NCI-H1092 treated with DMSO at 0.1 percent for 48 hours (cell line): ENCODE data around the gene PRIMPOL.
"Not testable (repeated sequence)": the region's sequence is repeated elsewhere in the genome, so short reads cannot be mapped to it uniquely, and the experiment has no call there.

Source experiments
- DNase-seq: peaks from one replicate; lab custom pipeline; 2025; lab: John Stamatoyannopoulos, UW

The PRIMPOL gene

DNA sequence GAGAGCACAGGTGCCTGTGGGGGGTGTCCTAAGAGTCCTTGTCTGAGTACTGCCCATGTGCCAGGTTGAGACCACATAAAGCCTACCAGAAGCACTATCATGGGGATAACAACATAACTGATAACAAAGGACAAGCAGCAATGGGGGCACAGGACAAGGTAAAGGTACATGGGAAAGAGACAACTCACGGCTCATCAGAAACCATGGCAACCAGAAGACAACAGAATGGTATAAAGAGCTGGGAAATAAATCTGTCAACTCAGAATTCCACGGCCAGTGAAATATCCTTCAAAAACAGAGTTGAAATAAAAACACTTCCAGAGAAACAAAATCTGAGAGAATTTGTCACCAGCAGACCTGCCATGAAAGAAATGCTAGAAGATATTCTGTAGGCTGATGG is 64.3 kb downstream of the PRIMPOL start:
- DNase-seq, result no peak

DNA sequence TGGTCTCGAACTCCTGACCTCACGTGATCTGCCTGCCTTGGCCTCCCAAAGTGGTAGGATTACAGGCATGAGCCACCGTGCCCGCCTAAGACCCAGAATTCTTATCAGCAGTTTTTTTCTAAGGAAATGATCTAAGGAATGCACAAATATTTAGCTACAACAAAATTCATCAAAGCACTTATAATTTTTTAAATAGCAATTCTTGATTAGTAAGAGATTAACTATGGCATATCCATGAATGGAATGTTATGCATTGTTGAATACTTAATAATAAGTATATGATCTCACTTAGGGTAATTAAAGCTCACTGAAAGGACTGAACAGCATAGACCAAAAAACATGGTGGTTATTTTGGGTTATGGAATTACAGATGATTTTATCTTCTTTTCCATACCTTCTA is 66.0 kb downstream of the PRIMPOL start:
- DNase-seq, result no peak

DNA sequence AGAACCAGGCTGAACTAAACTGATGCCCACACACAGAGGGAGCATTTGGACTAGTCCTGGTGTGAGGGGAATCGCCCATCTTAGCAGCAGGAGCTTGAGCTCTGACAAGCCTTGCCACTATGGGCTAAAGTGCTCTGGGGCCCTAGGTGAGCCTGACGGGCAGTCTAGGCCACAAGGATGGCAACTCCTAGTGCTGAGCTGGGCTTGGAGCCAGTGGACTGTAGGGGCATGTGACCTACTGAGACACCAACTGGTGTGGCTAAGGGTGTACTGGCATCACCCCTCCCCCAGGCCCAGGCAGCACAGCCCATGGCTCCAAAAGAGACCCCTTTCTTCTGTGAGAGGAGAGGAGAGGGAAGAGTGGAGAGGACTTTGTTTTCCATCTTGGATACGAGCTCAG is 69.9 kb downstream of the PRIMPOL start:
- no peak for DNase-seq

DNA sequence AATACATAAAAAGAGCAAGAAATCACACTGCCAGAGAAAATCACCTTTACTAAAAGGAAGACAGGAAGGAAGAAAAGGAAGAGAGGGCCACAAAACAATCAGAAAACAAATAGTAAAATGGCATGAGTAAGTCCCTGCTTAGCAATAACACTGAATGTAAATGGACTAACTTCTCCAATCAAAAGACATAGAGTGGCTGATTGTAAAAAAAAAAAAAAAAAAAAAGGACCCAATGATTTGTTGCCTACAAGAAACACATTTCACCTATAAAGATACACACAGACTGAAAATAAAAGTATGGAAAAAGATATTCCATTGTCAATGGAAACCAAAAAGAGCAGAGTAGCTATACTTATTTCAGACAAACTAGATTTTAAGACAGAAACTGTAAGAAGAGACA is 71.7 kb downstream of the PRIMPOL start:
- DNase-seq, result no peak

DNA sequence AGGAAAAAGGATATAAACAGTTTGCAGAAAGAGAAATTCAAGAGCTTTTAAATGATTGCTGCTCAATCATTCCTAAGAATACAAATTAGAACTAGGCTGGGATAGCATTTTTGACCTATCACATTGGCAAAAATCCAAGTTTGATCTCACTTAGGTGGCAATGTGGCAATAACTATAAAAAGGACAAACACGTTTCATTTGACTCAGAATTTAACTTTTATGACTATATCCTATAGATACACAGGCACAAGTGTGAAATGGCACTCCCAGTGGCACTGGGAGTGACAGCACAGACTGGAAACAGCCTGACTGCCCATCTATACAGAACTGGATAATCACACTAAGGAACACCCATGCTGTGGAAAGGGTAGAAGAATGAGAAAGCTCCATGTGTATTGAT is 73.3 kb downstream of the PRIMPOL start:
- no peak for DNase-seq

DNA sequence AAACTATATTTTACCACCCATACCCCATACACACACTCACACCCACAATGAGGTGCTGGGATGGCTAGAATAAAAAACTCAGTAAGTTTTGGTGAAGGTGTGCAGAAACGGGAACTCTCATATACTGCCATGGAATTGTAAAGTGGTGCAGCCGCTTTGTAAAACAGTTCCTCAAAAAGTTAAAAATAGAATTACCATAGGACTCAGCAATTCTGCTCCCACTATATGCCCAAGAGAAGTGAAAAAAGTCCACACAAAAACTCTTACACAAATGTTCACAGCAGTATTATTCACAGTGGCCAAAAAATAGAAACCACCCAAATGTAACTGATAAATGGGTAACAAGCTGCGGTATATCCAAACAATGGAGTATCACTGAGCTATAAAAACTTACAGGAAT is 77.9 kb downstream of the PRIMPOL start:
- no peak for DNase-seq

DNA sequence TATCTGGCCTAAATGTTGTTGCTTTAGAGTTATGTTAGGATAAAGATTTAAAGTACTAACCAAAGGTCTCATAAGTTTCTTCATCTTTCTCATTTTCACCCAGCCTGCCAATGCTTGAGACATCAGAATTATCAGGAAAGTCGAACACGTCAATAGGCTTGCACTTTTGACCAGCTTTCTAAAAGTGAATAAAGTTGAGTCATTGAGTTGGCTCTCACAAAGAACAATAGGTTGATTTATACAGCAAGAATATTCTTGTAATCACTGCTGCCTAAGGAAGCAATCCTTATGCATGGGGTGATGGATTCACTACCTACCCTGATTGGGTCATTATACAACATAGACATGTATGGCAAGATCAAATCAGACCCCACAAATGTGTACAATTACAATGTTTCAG is 79.3 kb downstream of the PRIMPOL start:
- DNase-seq, result no peak

DNA sequence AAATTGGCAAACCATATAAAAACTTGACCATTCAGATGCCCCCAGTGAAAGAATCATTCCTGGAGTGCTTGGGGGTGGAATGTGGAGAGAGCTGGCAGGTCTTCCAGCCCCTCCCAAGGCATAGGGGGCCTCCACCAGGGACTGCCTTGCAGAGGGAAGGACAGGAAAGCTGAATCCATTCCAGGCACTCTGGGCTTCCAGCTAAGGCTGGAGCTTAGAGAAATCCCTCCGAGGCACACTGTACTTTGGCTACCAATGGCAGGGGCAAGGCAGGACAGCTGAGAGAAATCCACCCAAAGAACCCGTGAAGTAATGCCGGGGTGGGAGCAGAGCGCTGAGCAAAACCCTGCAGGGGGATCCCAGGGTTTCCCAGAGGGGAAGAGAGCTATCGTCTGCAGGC is 80.4 kb downstream of the PRIMPOL start:
- no peak for DNase-seq

DNA sequence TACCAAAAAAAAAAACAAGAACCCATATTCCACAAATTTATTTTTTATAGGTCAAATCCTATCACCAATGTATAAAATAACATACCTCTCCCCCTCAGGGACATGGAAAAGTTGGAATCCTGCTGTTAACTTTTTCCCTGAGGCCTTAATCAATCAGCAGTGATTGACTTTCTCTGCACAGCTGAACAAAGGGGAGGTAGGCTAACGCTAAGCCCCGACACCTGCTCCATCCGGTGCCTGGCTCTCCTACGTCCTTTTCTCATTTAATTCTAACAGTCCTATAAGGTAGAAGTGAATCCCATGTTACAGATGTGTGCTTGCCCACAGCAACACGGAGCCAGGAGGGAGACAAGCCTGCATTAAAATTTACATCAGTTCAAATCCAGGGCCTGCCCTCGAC is 81.5 kb downstream of the PRIMPOL start:
- no peak for DNase-seq

DNA sequence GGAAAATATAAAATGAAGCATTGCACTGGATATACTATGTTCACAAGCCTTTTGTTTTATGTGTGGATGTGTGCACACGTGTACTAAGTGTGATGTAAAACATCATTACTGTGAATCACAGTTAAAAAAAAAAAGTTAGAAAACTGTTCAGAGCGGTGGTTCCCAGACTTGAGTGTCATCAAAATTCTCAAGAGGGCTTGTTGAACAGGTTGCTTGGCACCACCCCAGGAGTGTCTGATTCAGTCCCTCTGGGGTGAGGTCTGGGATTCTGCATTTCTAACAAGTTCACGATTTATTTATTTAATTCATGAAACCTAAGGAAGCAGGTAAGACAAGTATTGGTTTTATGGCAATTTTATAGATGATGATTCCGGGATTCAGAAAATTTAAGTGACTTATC is 82.6 kb downstream of the PRIMPOL start:
- peak; percentile 38 for DNase-seq

DNA sequence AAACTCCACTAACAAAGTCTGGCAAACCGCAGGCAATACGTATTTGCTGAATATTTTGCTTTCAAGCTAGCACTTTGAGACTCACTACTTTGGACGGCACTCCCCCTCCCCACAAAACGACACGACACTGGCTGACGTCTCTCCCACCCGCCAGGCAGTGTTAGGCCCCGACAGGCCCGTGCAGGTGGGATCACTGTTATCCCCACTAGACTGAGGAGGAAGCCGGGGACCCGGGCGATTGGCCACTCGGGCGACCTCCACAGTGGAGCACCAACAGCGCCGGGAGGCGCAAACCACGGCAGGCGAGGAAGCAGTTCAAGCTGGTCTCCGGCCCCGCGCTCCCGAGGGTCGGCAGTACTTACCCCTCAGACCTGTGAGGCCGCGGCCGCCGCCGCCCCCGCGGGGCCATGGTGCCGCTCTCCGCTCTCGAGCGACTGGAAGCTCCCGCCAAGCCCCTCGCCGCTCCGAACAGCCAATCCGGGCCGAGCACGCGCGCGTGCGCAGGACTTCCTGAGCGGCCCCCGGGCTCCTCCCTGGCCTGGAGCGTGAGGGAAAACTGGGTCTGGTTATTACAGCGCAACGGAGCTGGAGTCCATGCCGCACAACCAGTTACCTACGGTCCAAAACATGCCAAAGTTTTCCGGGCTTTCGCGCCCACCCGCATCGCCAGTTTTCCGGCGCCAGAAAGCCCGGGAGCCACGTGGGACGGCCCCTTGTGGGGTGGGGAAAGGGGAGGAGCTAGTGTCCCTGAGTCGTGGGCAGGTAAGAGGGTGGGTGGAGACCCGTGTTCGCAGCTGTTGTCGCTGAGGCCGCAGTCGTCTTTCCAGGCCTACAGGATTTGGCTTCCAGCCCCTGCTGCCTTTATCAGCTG is 84.4 kb downstream of the PRIMPOL start, which contains the start of gene CENPU:
Gene CENPU, minus strand, starts transcription at position 443 of the 871 bp plus-strand sequence. Its CDS starts 34 bp downstream, at position 409.
- peak; percentile 100 for DNase-seq

DNA sequence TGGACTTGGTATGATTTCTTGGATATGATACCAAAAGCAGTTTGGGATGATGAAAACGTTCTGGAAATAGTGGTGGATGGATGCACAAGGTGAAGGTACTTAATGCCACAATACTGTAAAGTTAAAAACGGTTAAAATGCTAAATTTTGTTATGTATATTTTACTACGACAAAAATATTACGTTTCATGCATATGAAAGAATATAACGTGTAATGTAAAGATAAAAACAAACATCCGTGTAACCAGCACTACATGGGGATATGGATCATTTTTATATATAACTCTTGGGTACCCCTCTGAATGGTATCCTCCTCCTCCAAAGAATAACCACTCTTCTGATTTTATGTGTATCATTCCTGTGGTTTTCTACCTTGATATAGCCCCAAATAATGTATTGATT is 85.2 kb downstream of the PRIMPOL start:
- DNase-seq, result peak; percentile 38

DNA sequence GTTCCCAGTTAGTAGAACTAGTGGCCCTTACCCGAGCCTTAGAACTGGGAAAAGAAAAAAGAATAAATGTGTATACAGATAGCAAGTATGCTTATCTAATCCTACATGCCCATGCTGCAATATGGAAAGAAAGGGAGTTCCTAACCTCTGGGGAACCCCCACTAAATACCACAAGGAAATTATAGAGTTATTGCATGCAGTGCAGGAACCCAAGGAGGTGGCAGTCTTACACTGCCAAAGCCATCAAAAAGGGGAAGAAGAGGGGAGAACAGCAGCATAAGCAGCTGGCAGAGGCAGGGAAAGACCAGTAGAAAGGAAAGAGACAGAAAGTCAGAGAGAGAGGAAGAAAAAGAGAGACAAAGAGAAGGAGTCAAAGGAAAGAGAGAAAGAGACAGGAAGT is 90.0 kb downstream of the PRIMPOL start:
- not testable (repeated sequence) for DNase-seq

DNA sequence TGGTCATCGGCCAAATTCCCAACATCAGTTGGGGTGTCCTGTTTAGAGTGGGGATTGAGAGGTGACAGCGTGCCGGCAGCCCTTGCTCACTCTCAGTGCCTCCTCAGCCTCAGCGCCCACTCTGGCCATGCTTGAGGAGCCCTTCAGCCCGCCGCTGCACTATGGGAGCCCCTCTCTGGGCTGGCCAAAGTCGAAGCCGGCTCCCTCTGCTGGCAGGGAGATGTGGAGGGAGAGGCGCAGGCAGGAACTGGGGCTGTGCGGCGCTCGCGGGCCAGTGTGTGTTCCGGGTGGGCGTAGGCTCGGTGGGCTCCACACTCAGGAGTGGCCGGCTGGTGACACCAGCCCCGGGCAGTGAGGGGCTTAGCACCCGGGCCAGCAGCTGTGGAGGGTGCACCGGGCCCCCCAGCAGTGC is 91.4 kb downstream of the PRIMPOL start:
- no peak for DNase-seq

DNA sequence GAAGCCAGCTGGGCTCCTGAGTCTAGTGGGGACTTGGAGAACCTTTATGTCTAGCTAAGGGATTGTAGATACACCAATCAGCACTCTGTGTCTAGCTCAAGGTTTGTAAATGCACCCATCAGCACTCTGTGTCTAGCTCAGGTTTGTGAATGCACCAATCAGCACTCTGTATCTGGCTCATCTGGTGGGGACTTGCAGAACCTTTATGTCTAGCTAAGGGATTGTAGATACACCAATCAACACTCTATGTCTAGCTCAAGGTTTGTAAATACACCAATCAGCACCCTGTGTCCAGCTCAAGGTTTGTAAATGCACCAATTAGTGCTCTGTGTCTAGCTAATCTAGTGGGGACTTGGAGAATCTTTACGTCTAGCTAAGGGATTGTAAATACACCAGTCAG is 92.1 kb downstream of the PRIMPOL start:
- DNase-seq, result not testable (repeated sequence)

DNA sequence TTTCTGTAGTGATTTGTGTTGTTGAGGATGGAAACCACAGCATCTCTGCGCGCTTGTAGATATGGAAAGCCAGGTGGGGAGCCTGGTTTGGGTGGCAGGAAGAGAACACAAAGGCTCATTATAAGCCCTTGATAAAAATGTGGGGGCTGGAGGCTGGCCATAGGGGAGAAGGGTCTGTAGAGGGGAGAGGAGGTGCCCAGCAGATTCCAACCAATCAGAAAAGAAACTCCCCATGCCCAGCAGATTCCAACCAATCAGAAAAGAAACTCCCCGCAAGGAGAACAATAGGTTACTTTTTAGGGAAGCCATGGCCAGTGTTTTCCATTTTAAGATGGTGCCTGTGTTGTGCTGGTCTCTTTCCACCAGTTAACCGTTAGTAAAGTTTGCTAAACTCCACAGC is 94.1 kb downstream of the PRIMPOL start:
- no peak for DNase-seq

DNA sequence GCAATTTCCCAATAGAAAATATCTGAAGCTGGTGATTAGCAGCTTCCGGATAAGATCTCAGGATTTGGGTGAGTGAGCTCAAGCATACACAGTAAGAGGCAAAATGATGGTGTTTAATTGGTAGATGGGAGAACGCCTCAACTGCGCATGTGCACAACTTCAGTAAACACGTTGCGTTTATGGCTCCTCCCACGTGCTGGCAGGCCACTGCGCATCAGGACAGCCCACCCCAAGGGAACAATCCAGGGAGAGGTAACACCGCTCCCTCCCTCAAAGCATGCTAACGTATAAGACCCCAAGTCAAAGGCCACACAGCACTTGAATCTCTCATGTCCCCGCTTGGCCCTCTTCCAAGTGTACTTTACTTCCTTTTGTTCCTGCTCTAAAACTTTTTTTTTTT is 94.7 kb downstream of the PRIMPOL start:
- DNase-seq, result no peak
